H1 (cell line): ENCODE results near the gene GXYLT2. TPM values are rescaled to one million over a fixed set of nuclear protein-coding genes. Genes with fewer than 3 reads are reported as not detected.

ENCODE experiments used
- BACH1 ChIP-seq: IDR thresholded peaks from 2 replicates; pipeline ENCODE4 v1.6.1; 2012; ENCODE audit warnings: low read length, improper control_type of control experiment
- CHD1 ChIP-seq: IDR thresholded peaks from 2 replicates; pipeline ENCODE4 v1.6.1; 2012; ENCODE audit warnings: low read depth, low read length, improper control_type of control experiment
- EP300 ChIP-seq, 2 experiments: IDR thresholded peaks; 1 replicate in 1 of 2; 2 replicates in 1 of 2; pipeline ENCODE4 v1.6.1; 2011 to 2012; ENCODE audit warnings: low read depth in 2 of 2, low read length in 2 of 2, mild to moderate bottlenecking in 2 of 2, borderline replicate concordance in 1 of 2, inconsistent platforms in 1 of 2, moderate library complexity in 1 of 2
- EZH2 ChIP-seq: fragments of 200-600 bp; sonication (generic); IDR thresholded peaks from 2 replicates; pipeline ENCODE4 v1.7.1; 2012; ENCODE audit warnings: low read depth, mild to moderate bottlenecking, moderate library complexity, low read length, inconsistent platforms; ENCODE audit not compliant: severe bottlenecking
- GABPA ChIP-seq: IDR thresholded peaks from 2 replicates; pipeline ENCODE4 v1.6.1; 2011; ENCODE audit warnings: mild to moderate bottlenecking, low read length, moderate library complexity, borderline replicate concordance; ENCODE audit not compliant: insufficient read depth
- HDAC2 ChIP-seq, 2 experiments: fragments of 300-600 bp in 1 of 2; sonication (generic) in 1 of 2; IDR thresholded peaks; 2 replicates each; pipeline ENCODE4 v1.6.1; 2011 to 2012; ENCODE audit warnings: low read depth in 2 of 2, low read length in 2 of 2, mild to moderate bottlenecking in 2 of 2, moderate library complexity in 2 of 2, borderline replicate concordance in 1 of 2, inconsistent platforms in 1 of 2
- KDM4A ChIP-seq: IDR thresholded peaks from one replicate; pipeline ENCODE4 v1.7.1; 2012; ENCODE audit warnings: low read depth, mild to moderate bottlenecking, moderate library complexity, low read length, inconsistent platforms; ENCODE audit not compliant: severe bottlenecking
- POLR2A ChIP-seq, 2 experiments: IDR thresholded peaks; 1 replicate in 1 of 2; 2 replicates in 1 of 2; pipeline ENCODE4 v1.6.1; 2011; ENCODE audit warnings: low read depth in 2 of 2, low read length in 2 of 2, mild to moderate bottlenecking in 2 of 2; ENCODE audit errors: control extremely low read depth in 1 of 2
- SP2 ChIP-seq: IDR thresholded peaks from 2 replicates; pipeline ENCODE4 v1.6.1; 2012; ENCODE audit warnings: mild to moderate bottlenecking, low read length, inconsistent platforms
- polyA plus RNA-seq, 7 experiments: library from polyadenylated mRNA; depleted of rRNA in 3 of 7; stranded (reverse) in 5 of 7; unstranded in 2 of 7; fragments of >200 nt in 5 of 7; fragments of 200-250 nt in 2 of 7; gene quantifications; 1 replicate in 5 of 7; 2 replicates in 1 of 7; 4 replicates in 1 of 7; pipeline versions ENCODE4 v1.2.1 to v1.2.3, GENCODE V29; 2011 to 2013; ENCODE audit warnings: missing spikeins in 2 of 7, mixed read lengths in 2 of 7
- total RNA-seq: library from RNA; stranded (reverse); fragmentation: NEBNext Ultra II Directional; extraction: Animal tissue kit (Norgen Biotek cat#: 25700); gene quantifications from 2 replicates; pipeline ENCODE4 v1.2.1, GENCODE V29; 2021
- TF ChIP-seq, protein P1 (sequence below): fragments of 300-600 bp; sonication (generic); IDR thresholded peaks from 2 replicates; pipeline ENCODE4 v1.7.1; 2012; ENCODE audit warnings: low read length, moderate library complexity, mild to moderate bottlenecking, inconsistent platforms; ENCODE audit not compliant: insufficient replicate concordance

Gene GXYLT2
- total and polyA plus RNA-seq, 2 of the 8 experiments (the other 6 are each of a cell fraction or from before 2014, with no cell fraction given), result 1.8 to 5.6 TPM

GRCh38 chr3:72973786-72974185, 85.9 kb downstream of the GXYLT2 start (continued):
- TF ChIP-seq, protein P1, sequence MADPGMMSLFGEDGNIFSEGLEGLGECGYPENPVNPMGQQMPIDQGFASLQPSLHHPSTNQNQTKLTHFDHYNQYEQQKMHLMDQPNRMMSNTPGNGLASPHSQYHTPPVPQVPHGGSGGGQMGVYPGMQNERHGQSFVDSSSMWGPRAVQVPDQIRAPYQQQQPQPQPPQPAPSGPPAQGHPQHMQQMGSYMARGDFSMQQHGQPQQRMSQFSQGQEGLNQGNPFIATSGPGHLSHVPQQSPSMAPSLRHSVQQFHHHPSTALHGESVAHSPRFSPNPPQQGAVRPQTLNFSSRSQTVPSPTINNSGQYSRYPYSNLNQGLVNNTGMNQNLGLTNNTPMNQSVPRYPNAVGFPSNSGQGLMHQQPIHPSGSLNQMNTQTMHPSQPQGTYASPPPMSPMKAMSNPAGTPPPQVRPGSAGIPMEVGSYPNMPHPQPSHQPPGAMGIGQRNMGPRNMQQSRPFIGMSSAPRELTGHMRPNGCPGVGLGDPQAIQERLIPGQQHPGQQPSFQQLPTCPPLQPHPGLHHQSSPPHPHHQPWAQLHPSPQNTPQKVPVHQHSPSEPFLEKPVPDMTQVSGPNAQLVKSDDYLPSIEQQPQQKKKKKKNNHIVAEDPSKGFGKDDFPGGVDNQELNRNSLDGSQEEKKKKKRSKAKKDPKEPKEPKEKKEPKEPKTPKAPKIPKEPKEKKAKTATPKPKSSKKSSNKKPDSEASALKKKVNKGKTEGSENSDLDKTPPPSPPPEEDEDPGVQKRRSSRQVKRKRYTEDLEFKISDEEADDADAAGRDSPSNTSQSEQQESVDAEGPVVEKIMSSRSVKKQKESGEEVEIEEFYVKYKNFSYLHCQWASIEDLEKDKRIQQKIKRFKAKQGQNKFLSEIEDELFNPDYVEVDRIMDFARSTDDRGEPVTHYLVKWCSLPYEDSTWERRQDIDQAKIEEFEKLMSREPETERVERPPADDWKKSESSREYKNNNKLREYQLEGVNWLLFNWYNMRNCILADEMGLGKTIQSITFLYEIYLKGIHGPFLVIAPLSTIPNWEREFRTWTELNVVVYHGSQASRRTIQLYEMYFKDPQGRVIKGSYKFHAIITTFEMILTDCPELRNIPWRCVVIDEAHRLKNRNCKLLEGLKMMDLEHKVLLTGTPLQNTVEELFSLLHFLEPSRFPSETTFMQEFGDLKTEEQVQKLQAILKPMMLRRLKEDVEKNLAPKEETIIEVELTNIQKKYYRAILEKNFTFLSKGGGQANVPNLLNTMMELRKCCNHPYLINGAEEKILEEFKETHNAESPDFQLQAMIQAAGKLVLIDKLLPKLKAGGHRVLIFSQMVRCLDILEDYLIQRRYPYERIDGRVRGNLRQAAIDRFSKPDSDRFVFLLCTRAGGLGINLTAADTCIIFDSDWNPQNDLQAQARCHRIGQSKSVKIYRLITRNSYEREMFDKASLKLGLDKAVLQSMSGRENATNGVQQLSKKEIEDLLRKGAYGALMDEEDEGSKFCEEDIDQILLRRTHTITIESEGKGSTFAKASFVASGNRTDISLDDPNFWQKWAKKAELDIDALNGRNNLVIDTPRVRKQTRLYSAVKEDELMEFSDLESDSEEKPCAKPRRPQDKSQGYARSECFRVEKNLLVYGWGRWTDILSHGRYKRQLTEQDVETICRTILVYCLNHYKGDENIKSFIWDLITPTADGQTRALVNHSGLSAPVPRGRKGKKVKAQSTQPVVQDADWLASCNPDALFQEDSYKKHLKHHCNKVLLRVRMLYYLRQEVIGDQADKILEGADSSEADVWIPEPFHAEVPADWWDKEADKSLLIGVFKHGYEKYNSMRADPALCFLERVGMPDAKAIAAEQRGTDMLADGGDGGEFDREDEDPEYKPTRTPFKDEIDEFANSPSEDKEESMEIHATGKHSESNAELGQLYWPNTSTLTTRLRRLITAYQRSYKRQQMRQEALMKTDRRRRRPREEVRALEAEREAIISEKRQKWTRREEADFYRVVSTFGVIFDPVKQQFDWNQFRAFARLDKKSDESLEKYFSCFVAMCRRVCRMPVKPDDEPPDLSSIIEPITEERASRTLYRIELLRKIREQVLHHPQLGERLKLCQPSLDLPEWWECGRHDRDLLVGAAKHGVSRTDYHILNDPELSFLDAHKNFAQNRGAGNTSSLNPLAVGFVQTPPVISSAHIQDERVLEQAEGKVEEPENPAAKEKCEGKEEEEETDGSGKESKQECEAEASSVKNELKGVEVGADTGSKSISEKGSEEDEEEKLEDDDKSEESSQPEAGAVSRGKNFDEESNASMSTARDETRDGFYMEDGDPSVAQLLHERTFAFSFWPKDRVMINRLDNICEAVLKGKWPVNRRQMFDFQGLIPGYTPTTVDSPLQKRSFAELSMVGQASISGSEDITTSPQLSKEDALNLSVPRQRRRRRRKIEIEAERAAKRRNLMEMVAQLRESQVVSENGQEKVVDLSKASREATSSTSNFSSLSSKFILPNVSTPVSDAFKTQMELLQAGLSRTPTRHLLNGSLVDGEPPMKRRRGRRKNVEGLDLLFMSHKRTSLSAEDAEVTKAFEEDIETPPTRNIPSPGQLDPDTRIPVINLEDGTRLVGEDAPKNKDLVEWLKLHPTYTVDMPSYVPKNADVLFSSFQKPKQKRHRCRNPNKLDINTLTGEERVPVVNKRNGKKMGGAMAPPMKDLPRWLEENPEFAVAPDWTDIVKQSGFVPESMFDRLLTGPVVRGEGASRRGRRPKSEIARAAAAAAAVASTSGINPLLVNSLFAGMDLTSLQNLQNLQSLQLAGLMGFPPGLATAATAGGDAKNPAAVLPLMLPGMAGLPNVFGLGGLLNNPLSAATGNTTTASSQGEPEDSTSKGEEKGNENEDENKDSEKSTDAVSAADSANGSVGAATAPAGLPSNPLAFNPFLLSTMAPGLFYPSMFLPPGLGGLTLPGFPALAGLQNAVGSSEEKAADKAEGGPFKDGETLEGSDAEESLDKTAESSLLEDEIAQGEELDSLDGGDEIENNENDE, result no peak
- TF ChIP-seq HDAC2 (IDR thresholded peaks at IDR 0.05; ENCODE audit: borderline replicate concordance in 1 of 2, low read depth in 2 of 2, low read length in 2 of 2), result no peak
- TF ChIP-seq CHD1, result no peak
- TF ChIP-seq EP300 (IDR thresholded peaks at IDR 0.05; ENCODE audit: borderline replicate concordance in 1 of 2, low read depth in 2 of 2, low read length in 2 of 2), result no peak
- TF ChIP-seq GABPA, result no peak
- no peak for TF ChIP-seq EZH2
- no peak for TF ChIP-seq KDM4A
- TF ChIP-seq POLR2A (IDR thresholded peaks at IDR 0.05; ENCODE audit: control extremely low read depth in 1 of 2, low read depth in 2 of 2, low read length in 2 of 2), result no peak
- TF ChIP-seq SP2, result no peak
- no peak for TF ChIP-seq BACH1
